ENCODE data around the gene EGFR.

GRCh38 chr7:55189146-55189766 lies 170.4 kb downstream of the EGFR start:
- no peak for TF ChIP-seq CTCF (conservative IDR thresholded peaks at IDR 0.05 in 1 of 2, IDR thresholded peaks at IDR 0.05 in 1 of 2; ENCODE audit: extremely low read depth in 1 of 2, insufficient read depth in 1 of 2, low read depth in 1 of 2, low read length in 2 of 2)
- no peak for TF ChIP-seq EZH2 (IDR thresholded peaks at IDR 0.05; ENCODE audit: borderline replicate concordance, low read length)

All from mammary epithelial cell (primary cell).